HAP-1 (cell line): Measurements from ENCODE around the gene BBS4.

Experiments
- DNase-seq, 2 experiments: peaks; one replicate each; pipeline ENCODE4 v3.0.0-alpha.2; 2016 to 2020; ENCODE audit warnings: low spot score in 2 of 2
- H3K27me3 ChIP-seq: fragments of 250-450 bp; sonication (Bioruptor Pico); 2 replicates; pipeline ENCODE4 v1.5.1; 2020; ENCODE audit warnings: low read depth, mild to moderate bottlenecking, moderate library complexity
- H3K36me3 ChIP-seq: fragments of 250-450 bp; sonication (Bioruptor Pico); replicated peaks from 2 replicates; pipeline ENCODE4 v1.5.1; 2020; ENCODE audit warnings: mild to moderate bottlenecking
- H3K4me1 ChIP-seq: fragments of 250-450 bp; sonication (Bioruptor Pico); 2 replicates; pipeline ENCODE4 v1.5.1; 2020; ENCODE audit warnings: mild to moderate bottlenecking
- H3K4me3 ChIP-seq: fragments of 250-450 bp; sonication (Bioruptor Pico); 2 replicates; pipeline ENCODE4 v1.5.1; 2020; ENCODE audit warnings: mild to moderate bottlenecking, moderate library complexity
- H3K9me3 ChIP-seq: fragments of 250-450 bp; sonication (Bioruptor Pico); 2 replicates; pipeline ENCODE4 v1.5.1; 2020; ENCODE audit warnings: mild to moderate bottlenecking, moderate library complexity
- in situ Hi-C: fragments of 300-500 bp; cut with MboI; formaldehyde crosslinking; loops from 3 replicates; pipeline ENCODE4 v1.14.3; 2020; ENCODE audit warnings: low sequenced_read_pairs, inconsistent platforms, mixed read lengths

BBS4 gene

GRCh38 chr15:72758182-72758581 lies 72.2 kb downstream of the BBS4 start:
- DNase-seq, result no peak
- Histone ChIP-seq H3K36me3 (peaks cover 84% of the 10 kb centered on the region), H3K27me3 (no peaks in the 10 kb centered on the region), H3K9me3 (no peaks in the 10 kb centered on the region), H3K4me1 (no peaks in the 10 kb centered on the region), H3K4me3 (no peak overlapping the region)
- in situ Hi-C loops, result no loop called here

DNA sequence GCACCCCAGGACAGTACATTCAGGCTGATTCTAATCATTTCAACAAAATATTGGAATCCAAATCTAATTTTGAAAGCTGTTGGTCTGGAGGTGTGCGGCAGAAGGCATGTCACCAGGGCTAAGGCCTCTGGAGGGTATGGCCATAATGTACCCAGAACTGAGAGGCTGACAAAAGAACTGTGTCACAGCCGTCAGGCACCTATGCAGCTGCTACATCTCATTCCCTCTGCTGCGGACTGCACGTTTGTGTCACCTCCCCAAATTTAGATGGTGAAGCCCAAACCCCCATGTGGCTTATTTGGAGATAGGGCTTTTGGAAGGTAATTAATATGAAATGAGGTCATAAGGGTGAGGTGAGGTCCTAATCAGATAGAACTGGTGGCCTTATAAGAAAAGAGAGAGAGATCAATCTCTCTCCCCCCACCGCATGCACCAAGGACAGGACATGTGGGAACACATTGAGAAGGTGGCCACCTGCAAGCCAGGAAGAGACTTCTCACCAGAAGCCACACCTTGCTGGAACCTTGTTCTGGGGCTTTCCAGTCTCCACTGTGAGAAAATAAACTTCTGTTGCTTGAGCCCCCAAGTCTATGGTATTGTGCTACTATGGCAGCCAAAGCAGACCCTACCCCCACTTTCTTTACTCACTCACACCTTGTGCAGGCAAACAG lies 74.7 kb downstream of the BBS4 start:
- H3K4me1 ChIP-seq, result no peaks in the 10 kb centered on the region
- H3K4me3 ChIP-seq, result no peak overlapping the region
- no peak for DNase-seq
- peaks cover 77% of the 10 kb centered on the region for H3K36me3 ChIP-seq
- no peaks in the 10 kb centered on the region for H3K27me3 ChIP-seq
- no peaks in the 10 kb centered on the region for H3K9me3 ChIP-seq
- in situ Hi-C loops, result no loop called here

- no peak for DNase-seq
- H3K36me3 ChIP-seq, result peaks cover 78% of the 10 kb centered on the region
These were observed 78.6 kb downstream of the BBS4 start for GRCh38 chr15:72764656-72765055.

GRCh38 chr15:72766025-72766424 lies 80.0 kb downstream of the BBS4 start:
- Histone ChIP-seq H3K27me3 (no peaks in the 10 kb centered on the region), H3K4me1 (peaks cover 1% of the 10 kb centered on the region; the same call in 1 of the 2 replicates), H3K9me3 (no peaks in the 10 kb centered on the region), H3K4me3 (no peak overlapping the region), H3K36me3 (peaks cover 78% of the 10 kb centered on the region)
- DNase-seq, result no peak
- in situ Hi-C loops, result no loop called here

More at GRCh38 chr15:72764656-72765055, 78.6 kb downstream of the BBS4 start:
- Histone ChIP-seq H3K27me3 (no peaks in the 10 kb centered on the region), H3K9me3 (no peaks in the 10 kb centered on the region), H3K4me3 (no peak overlapping the region), H3K4me1 (no peaks in the 10 kb centered on the region)
- in situ Hi-C loops, result no loop called here

GRCh38 chr15:72766780-72767179 lies 80.8 kb downstream of the BBS4 start:
- DNase-seq, result no peak
- H3K4me1 ChIP-seq, result peaks cover 9% of the 10 kb centered on the region
- H3K27me3 ChIP-seq, result no peaks in the 10 kb centered on the region
- in situ Hi-C loops, result no loop called here
- H3K9me3 ChIP-seq, result no peaks in the 10 kb centered on the region
- no peak overlapping the region for H3K4me3 ChIP-seq
- H3K36me3 ChIP-seq, result peaks cover 82% of the 10 kb centered on the region

- H3K4me3 ChIP-seq, result no peak overlapping the region
- no peak for DNase-seq
- peaks cover 11% of the 10 kb centered on the region for H3K4me1 ChIP-seq
- no peaks in the 10 kb centered on the region for H3K9me3 ChIP-seq
- H3K27me3 ChIP-seq, result no peaks in the 10 kb centered on the region
- in situ Hi-C loops, result no loop called here
- H3K36me3 ChIP-seq, result peaks cover 83% of the 10 kb centered on the region
These were observed 84.8 kb downstream of the BBS4 start for GRCh38 chr15:72770673-72771328.

GRCh38 chr15:72771329-72771725 lies 85.3 kb downstream of the BBS4 start:
- Histone ChIP-seq H3K4me1 (peaks cover 11% of the 10 kb centered on the region), H3K9me3 (no peaks in the 10 kb centered on the region), H3K4me3 (no peak overlapping the region), H3K27me3 (no peaks in the 10 kb centered on the region), H3K36me3 (peaks cover 77% of the 10 kb centered on the region)
- in situ Hi-C loops, result no loop called here
- peak in 1 of 2 experiments; percentile 64 for DNase-seq

DNA sequence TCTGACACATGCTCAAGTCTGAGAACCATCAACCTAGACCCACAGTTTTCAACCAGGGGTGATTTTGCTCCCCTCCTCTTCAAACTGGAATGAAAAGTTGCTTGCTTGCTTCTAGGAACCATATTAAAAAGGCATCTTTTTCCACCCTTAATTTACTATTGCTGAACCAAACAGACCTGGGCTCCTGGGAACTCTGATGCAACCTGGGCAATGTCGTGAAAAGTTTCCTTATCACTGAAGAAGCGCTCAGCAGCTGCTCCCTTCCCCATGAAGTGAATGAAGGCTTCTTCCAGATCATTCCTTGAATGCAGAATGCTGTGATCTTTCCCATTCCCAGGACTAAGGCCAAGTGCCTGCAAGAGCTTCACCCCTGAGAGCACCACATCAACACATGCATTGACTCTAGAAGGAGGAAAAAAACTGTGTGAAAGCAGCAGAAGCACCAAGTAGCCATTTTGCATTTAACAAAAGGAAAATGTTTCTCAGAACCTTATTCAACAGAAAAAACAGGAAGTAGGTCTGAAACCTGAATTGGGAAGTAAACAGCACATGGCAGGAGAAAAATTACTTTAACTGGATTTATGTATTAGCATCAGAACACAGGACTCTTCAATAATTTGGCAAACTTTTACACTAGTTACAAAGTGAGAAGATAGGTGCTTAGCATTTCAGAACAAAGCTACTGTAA lies 88.8 kb downstream of the BBS4 start:
- Histone ChIP-seq H3K36me3 (peaks cover 70% of the 10 kb centered on the region), H3K27me3 (no peaks in the 10 kb centered on the region), H3K4me1 (peaks cover 11% of the 10 kb centered on the region), H3K9me3 (no peaks in the 10 kb centered on the region), H3K4me3 (no peak overlapping the region)
- DNase-seq, result no peak
- in situ Hi-C loops, result loop anchor here (25.0 kb wide), 1 partner anchor 1337 kb away; no protein-coding TSS in a partner anchor

DNA sequence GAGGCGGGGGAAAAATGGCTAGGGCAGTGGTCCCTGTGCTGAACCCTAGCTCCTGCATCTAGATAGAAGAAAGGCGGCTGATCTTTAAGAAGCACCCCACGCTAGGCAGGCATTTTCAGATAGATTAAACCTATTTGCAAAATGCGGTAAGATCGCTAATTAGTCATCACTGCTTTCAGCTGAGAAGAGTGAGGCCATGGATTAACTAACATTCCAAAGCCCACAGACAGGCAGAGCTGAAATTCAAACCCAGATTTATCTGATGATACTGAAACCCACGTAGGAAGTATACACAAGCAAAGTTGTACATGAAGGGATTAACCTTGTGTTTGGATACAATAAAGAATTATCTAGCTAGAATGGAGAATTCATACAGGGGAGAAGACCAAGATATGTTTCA lies 92.8 kb downstream of the BBS4 start:
- H3K9me3 ChIP-seq, result no peaks in the 10 kb centered on the region
- H3K4me3 ChIP-seq, result no peak overlapping the region
- no peaks in the 10 kb centered on the region for H3K27me3 ChIP-seq
- in situ Hi-C loops, result loop anchor here (25.0 kb wide), 1 partner anchor 1334 kb away; no protein-coding TSS in a partner anchor
- peaks cover 14% of the 10 kb centered on the region for H3K4me1 ChIP-seq
- no peak for DNase-seq
- H3K36me3 ChIP-seq, result peaks cover 55% of the 10 kb centered on the region

DNA sequence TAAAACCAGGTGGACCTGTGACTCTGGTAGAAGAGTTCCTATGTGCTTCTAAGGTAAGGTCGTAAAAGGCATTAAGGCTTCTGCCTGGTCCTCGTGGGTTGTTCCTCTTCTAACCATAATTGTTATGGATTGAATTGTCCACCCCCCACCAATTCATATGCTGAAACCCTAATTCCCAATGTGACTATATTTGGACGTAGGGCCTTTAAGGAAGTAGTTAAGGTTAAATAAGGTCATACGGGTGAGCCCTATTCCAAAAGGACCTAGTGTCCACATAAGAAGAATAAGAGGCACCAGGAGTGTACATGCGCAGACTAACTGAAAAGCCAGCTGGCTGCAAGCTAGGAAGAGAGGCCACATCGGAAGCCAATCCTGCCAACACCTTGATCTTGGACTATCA lies 95.6 kb downstream of the BBS4 start:
- Histone ChIP-seq H3K9me3 (no peaks in the 10 kb centered on the region), H3K4me3 (peak overlapping the region; percentile 90), H3K36me3 (peaks cover 41% of the 10 kb centered on the region), H3K27me3 (no peaks in the 10 kb centered on the region), H3K4me1 (peaks cover 17% of the 10 kb centered on the region)
- in situ Hi-C loops, result loop anchor here (25.0 kb wide), 1 partner anchor 1331 kb away; no protein-coding TSS in a partner anchor
- DNase-seq, result peak; percentile 54 to 85

DNA sequence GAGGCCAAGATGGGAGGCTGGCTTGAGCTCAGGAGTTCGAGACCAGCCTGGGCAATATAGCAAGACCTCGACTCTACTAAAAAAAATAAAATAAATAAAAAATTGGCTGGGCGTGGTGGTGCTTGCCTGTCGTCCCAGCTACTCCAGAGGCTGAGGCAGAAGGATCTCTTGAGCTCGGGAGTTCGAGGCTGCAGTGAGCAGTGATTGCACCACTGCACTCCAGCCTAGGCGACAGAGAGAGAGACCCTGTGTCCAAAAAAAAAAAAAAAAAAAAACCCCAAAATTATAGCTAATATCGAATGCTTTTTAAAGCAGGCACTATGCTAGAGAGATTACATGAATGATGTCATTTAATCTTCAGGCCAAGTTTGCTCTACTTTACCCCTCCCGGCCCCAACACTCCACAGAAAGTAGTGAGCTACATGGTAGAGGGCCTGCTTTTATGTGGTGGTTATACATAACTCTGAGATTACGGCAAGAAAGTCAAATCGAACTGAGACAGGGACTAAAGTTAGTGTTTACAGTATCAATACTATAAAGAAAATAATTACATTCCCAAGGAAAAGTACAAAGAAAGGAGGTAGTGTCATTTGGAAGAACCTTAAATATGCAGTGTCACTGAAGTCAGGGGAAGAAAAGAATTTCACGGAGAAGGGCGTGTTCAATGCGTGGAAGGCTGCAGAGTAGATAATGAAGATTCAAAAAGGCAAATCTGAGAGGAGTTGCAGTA lies 96.4 kb downstream of the BBS4 start:
- H3K27me3 ChIP-seq, result no peaks in the 10 kb centered on the region
- H3K9me3 ChIP-seq, result no peaks in the 10 kb centered on the region
- in situ Hi-C loops, result loop anchor here (25.0 kb wide), 1 partner anchor 1330 kb away; no protein-coding TSS in a partner anchor
- peaks cover 33% of the 10 kb centered on the region for H3K36me3 ChIP-seq
- peak in 1 of 2 experiments; percentile 42 for DNase-seq
- H3K4me3 ChIP-seq, result peak overlapping the region; percentile 90
- peaks cover 17% of the 10 kb centered on the region for H3K4me1 ChIP-seq

DNA sequence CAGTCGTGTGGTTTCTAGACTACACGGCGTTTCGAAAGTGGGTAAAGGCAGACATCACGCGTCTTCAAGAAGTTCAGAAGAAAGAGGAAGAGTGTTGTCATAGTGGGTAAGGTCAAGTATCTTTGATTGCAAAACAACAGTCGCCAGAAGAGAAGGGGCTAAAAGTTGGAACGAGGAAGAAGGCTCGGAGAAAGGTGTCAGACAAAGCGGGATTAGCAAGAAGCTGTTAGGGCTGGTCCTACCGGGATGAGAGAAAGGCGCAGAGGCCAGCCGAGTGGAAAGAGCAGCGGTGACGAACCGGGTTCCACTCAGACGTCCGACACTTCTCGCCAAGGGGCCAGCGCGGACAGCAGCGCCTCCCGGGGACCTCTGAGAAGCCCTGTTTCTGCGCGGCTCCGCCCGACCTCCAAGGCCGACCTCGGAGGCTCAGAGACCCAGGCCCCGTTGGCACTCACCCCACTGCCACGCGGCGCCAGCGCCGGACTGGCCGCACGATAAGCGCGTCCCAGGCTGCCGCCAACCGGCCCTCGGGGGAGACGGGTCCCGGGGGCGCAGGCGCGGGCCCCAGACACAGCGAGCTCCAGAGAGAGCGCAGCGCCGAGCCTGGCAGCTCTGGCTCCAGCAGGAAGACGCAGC lies 97.1 kb downstream of the BBS4 start:
- in situ Hi-C loops, result loop anchor here (25.0 kb wide), 1 partner anchor 1329 kb away; no protein-coding TSS in a partner anchor
- peaks cover 27% of the 10 kb centered on the region for H3K36me3 ChIP-seq
- H3K27me3 ChIP-seq, result no peaks in the 10 kb centered on the region
- H3K4me1 ChIP-seq, result peaks cover 17% of the 10 kb centered on the region
- no peaks in the 10 kb centered on the region for H3K9me3 ChIP-seq
- H3K4me3 ChIP-seq, result peak overlapping the region; percentile 90
- peak in 1 of 2 experiments; percentile 36 for DNase-seq
